Bronchial epithelial cell (primary cell): Measurements from ENCODE around the gene DLG4. TPM values are rescaled to one million over a fixed set of nuclear protein-coding genes. Genes with fewer than 3 reads are reported as not detected.

Source experiments
- DNase-seq: peaks from one replicate; pipeline ENCODE4 v3.0.0-alpha.2; 2010; ENCODE audit warnings: low read depth
- FAIRE-seq: peaks from 2 replicates; lab custom pipeline; 2011; peaks lifted over from hg19 to GRCh38; lab: Jason Lieb, UNC
- H3K27me3 ChIP-seq: 2 replicates; pipeline ENCODE4 v1.5.1; 2011; ENCODE audit warnings: low read length; ENCODE audit not compliant: control insufficient read depth, insufficient read depth
- H3K36me3 ChIP-seq: 2 replicates; pipeline ENCODE4 v1.5.1; 2011; ENCODE audit warnings: low read length; ENCODE audit not compliant: control insufficient read depth, insufficient read depth
- H3K4me3 ChIP-seq: 2 replicates; pipeline ENCODE4 v1.5.1; 2011; ENCODE audit warnings: mild to moderate bottlenecking, low read depth, low read length, control low read depth
- CTCF ChIP-seq: IDR thresholded peaks from 2 replicates; pipeline ENCODE4 v1.5.1; 2011; ENCODE audit warnings: mild to moderate bottlenecking, moderate library complexity, low read length, control low read depth, inconsistent platforms; ENCODE audit not compliant: insufficient read depth, severe bottlenecking
- total RNA-seq: library from RNA; depleted of rRNA; stranded (reverse); fragments of >200 nt; gene quantifications from 2 replicates; pipeline ENCODE4 v1.2.1, GENCODE V29; 2014

The DLG4 gene
- total RNA-seq, 1 donor from 2014 or later: 1.8 TPM

GRCh38 chr17:7204336-7204735 lies 15.3 kb downstream of the DLG4 start:
- Histone ChIP-seq H3K36me3 (no peaks in the 10 kb centered on the region), H3K27me3 (no peaks in the 10 kb centered on the region), H3K4me3 (peak overlapping the region; percentile 48)
- DNase-seq (no peak), FAIRE-seq (no peak)
- no peak for TF ChIP-seq CTCF

GRCh38 chr17:7203391-7203790 lies 16.2 kb downstream of the DLG4 start:
- TF ChIP-seq CTCF: no peak
- Histone ChIP-seq H3K36me3 (no peaks in the 10 kb centered on the region), H3K27me3 (no peaks in the 10 kb centered on the region), H3K4me3 (no peak overlapping the region)
- DNase-seq: no peak
- FAIRE-seq: no peak

GRCh38 chr17:7196651-7197401 lies 22.8 kb downstream of the DLG4 start:
- FAIRE-seq: peak; percentile 72
- DNase-seq: no peak
- Histone ChIP-seq H3K36me3 (no peaks in the 10 kb centered on the region), H3K4me3 (no peak overlapping the region), H3K27me3 (no peaks in the 10 kb centered on the region)
- TF ChIP-seq CTCF: no peak

- no peak for TF ChIP-seq CTCF
- FAIRE-seq (no peak), DNase-seq (no peak)
- no peaks in the 10 kb centered on the region for H3K36me3 ChIP-seq
- no peak overlapping the region for H3K4me3 ChIP-seq
- H3K27me3 ChIP-seq: no peaks in the 10 kb centered on the region
Measured at GRCh38 chr17:7195971-7196370, 23.7 kb downstream of the DLG4 start.

GRCh38 chr17:7192271-7192937 lies 27.2 kb downstream of the DLG4 start:
- FAIRE-seq: no peak
- H3K27me3 ChIP-seq: no peaks in the 10 kb centered on the region
- TF ChIP-seq CTCF: no peak
- DNase-seq: no peak
- no peak overlapping the region for H3K4me3 ChIP-seq
- H3K36me3 ChIP-seq: no peaks in the 10 kb centered on the region
